Measurements from ENCODE around the gene SRGN. TPM values are rescaled to one million over a fixed set of nuclear protein-coding genes. Genes with fewer than 3 reads are reported as not detected.

Gene SRGN
- total RNA-seq, 1 donor from 2014 or later: 1,350 TPM

DNA sequence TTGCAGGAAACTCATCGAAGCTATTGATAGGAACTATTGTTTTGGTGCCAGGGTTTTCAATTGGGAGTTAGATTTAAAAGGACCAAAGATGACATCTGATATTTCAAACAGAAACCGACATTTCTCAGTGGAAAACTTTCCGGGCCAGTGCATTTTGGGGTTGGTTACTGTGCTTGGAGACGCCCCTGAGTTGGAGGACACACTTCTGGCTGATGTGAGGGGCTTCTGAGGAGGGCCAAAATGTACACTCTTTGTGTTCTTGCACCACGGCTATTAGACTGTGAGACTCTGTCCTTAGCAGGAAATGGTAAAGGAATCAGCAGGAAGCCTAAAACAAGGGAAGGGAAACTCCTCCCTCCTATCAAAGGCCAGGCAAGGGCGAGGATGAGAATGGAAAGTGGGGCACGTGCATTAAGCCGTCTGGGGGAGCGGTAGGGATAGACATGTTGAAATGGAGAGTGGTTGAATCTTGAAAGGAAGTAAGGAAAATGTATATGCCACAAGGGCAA is 1.8 kb upstream of the SRGN start:
- no peak for DNase-seq (ENCODE audit: low spot score)
- H3K9me3 Mint-ChIP-seq: no peaks in the 10 kb centered on the region
- intact Hi-C loops (cut with micrococcal nuclease): loop anchor here (5.0 kb wide), 2 partner anchors 116 to 184 kb away; partner anchors contain the start of gene DDX50
- peaks cover 31% of the 10 kb centered on the region for H3K36me3 Mint-ChIP-seq (ENCODE audit: low read depth)
- H3K27me3 Mint-ChIP-seq (ENCODE audit: low read depth): no peaks in the 10 kb centered on the region
- H3K4me3 Mint-ChIP-seq (ENCODE audit: low read depth): peak overlapping the region; percentile 74
- peak overlapping the region; percentile 90 for H3K27ac Mint-ChIP-seq
- H3K4me1 Mint-ChIP-seq (ENCODE audit: low read depth): peaks cover 33% of the 10 kb centered on the region

- Mint-ChIP-seq H3K36me3 (ENCODE audit: low read depth) (peaks cover 48% of the 10 kb centered on the region), H3K27me3 (ENCODE audit: low read depth) (no peaks in the 10 kb centered on the region), H3K9me3 (no peaks in the 10 kb centered on the region), H3K4me1 (ENCODE audit: low read depth) (peaks cover 49% of the 10 kb centered on the region), H3K4me3 (ENCODE audit: low read depth) (peak overlapping the region; percentile 91), H3K27ac (peak overlapping the region; percentile 91)
- intact Hi-C loops (cut with micrococcal nuclease): loop anchor here (2.0 to 5.0 kb wide), 3 partner anchors 92 to 186 kb away; partner anchors contain the start of genes DDX50 and SUPV3L1
- no peak for DNase-seq (ENCODE audit: low spot score)
These were observed 517 bp downstream of the SRGN start for GRCh38 chr10:69088471-69088769.

DNA sequence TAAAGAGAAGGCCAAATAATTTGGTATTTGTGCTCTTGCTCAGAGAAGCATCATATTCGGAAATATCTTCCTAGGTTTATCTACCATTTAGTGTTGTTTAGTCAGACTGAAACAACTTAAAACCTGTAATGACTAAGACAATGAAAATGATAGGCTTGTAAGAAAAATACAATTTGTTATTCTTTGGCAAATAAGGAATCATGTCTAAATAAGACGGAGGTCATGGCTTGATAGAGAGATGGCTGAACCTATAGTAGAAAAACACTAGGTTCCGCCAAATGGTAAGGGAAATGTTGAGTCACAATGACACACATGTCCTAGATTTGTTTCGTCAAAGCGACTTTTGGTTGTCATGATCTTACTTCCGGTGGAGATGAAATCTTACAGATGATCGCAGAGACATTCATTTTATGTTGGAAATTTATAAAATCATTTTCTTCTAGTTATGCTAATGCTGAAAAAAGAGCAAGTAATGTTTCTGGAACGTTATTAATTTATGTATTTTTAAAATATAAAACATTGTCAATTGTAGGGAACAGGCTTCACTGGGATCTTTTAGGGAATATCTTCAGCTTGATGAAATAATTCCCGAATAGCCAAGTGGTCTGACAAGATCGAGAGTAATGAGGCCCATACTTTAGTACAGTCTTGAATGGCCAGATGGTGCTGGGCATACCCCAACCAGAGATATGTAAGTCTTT is 1.0 kb downstream of the SRGN start:
- H3K36me3 Mint-ChIP-seq (ENCODE audit: low read depth): peaks cover 53% of the 10 kb centered on the region
- peak overlapping the region; percentile 91 for H3K4me3 Mint-ChIP-seq (ENCODE audit: low read depth)
- H3K4me1 Mint-ChIP-seq (ENCODE audit: low read depth): peaks cover 54% of the 10 kb centered on the region
- H3K9me3 Mint-ChIP-seq: no peaks in the 10 kb centered on the region
- intact Hi-C loops (cut with micrococcal nuclease): loop anchor here (2.0 to 5.0 kb wide), 3 partner anchors 92 to 187 kb away; partner anchors contain the start of genes DDX50 and SUPV3L1
- no peaks in the 10 kb centered on the region for H3K27me3 Mint-ChIP-seq (ENCODE audit: low read depth)
- DNase-seq (ENCODE audit: low spot score): peak; percentile 52
- peak overlapping the region; percentile 91 for H3K27ac Mint-ChIP-seq

GRCh38 chr10:69089638-69090599 is 2.0 kb downstream of the SRGN start:
- Mint-ChIP-seq H3K36me3 (ENCODE audit: low read depth) (peaks cover 57% of the 10 kb centered on the region), H3K4me3 (ENCODE audit: low read depth) (peak overlapping the region; percentile 91), H3K27ac (peak overlapping the region; percentile 91), H3K4me1 (ENCODE audit: low read depth) (peaks cover 55% of the 10 kb centered on the region), H3K27me3 (ENCODE audit: low read depth) (no peaks in the 10 kb centered on the region), H3K9me3 (no peaks in the 10 kb centered on the region)
- DNase-seq (ENCODE audit: low spot score): peak; percentile 83
- intact Hi-C loops (cut with micrococcal nuclease): loop anchor here (1.0 to 5.0 kb wide), 5 partner anchors 33 to 188 kb away; partner anchors contain the start of genes DDX50, KIFBP and SUPV3L1

- no peaks in the 10 kb centered on the region for H3K27me3 Mint-ChIP-seq (ENCODE audit: low read depth)
- H3K36me3 Mint-ChIP-seq (ENCODE audit: low read depth): peaks cover 63% of the 10 kb centered on the region
- H3K27ac Mint-ChIP-seq: peak overlapping the region; percentile 91
- no peaks in the 10 kb centered on the region for H3K9me3 Mint-ChIP-seq
- peak overlapping the region; percentile 91 for H3K4me3 Mint-ChIP-seq (ENCODE audit: low read depth)
- intact Hi-C loops (cut with micrococcal nuclease): loop anchor here (1.0 kb wide), 2 partner anchors 33 to 102 kb away; partner anchors contain the start of gene KIFBP
- DNase-seq (ENCODE audit: low spot score): no peak
- peaks cover 50% of the 10 kb centered on the region for H3K4me1 Mint-ChIP-seq (ENCODE audit: low read depth)
These were observed 2.8 kb downstream of the SRGN start for GRCh38 chr10:69090685-69091084.

DNA sequence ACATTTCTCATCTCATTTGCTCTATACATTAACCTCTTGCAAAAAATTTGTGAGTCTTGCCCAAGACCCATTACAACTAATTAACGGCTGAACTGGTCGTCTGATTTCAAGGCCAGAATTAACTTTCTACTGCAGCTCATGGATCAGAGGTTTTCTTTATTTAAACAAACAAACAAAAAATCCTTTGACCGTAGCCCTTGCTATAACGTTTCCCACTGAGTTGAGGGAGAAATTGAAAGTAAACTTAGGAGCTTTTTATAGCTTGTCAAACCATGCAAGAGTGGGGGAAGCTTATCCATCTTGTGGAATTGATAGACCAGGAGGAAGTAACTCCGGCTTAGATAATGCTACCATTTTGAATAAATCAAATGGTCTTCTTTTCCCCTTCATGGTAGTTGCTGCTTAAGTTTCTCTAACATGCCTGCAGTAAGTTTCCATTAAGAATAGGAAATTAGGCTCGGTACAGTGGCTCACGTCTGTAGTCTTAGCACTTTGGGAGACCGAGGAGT is 3.3 kb downstream of the SRGN start:
- Mint-ChIP-seq H3K27ac (peak overlapping the region; percentile 91), H3K4me1 (ENCODE audit: low read depth) (peaks cover 45% of the 10 kb centered on the region), H3K9me3 (no peaks in the 10 kb centered on the region), H3K36me3 (ENCODE audit: low read depth) (peaks cover 67% of the 10 kb centered on the region), H3K4me3 (ENCODE audit: low read depth) (peak overlapping the region; percentile 91), H3K27me3 (ENCODE audit: low read depth) (no peaks in the 10 kb centered on the region)
- no peak for DNase-seq (ENCODE audit: low spot score)
- intact Hi-C loops (cut with micrococcal nuclease): no loop called here

GRCh38 chr10:69092959-69093850 is 5.3 kb downstream of the SRGN start:
- intact Hi-C loops (cut with micrococcal nuclease): loop anchor here (1.0 kb wide), 2 partner anchors 88 to 136 kb away; no protein-coding TSS in a partner anchor
- H3K9me3 Mint-ChIP-seq: no peaks in the 10 kb centered on the region
- peaks cover 43% of the 10 kb centered on the region for H3K4me1 Mint-ChIP-seq (ENCODE audit: low read depth)
- peak overlapping the region; percentile 59 for H3K4me3 Mint-ChIP-seq (ENCODE audit: low read depth)
- DNase-seq (ENCODE audit: low spot score): peak; percentile 78
- H3K27me3 Mint-ChIP-seq (ENCODE audit: low read depth): no peaks in the 10 kb centered on the region
- H3K36me3 Mint-ChIP-seq (ENCODE audit: low read depth): peaks cover 77% of the 10 kb centered on the region
- H3K27ac Mint-ChIP-seq: peak overlapping the region; percentile 62

DNA sequence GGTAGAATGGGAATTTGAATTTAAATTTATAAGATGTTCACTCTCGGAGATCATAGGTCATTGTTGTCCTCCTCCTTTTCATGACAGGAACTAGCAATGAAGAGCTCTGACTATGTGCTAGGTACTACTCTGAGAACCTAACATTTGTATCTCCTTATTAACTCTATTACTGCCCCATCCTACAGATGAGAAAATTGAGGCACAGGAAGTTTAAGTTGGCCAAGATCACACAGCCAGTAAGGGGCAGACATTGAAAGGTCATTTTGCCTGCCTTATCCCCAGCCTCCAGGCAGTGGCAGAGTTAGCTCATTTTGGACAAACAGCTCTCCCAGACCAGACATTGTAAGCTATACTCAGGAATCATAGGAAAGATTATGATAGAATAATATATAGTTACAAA is 6.0 kb downstream of the SRGN start:
- Mint-ChIP-seq H3K4me3 (ENCODE audit: low read depth) (no peak overlapping the region), H3K9me3 (no peaks in the 10 kb centered on the region), H3K27me3 (ENCODE audit: low read depth) (no peaks in the 10 kb centered on the region), H3K27ac (no peak overlapping the region), H3K36me3 (ENCODE audit: low read depth) (peaks cover 72% of the 10 kb centered on the region), H3K4me1 (ENCODE audit: low read depth) (peaks cover 44% of the 10 kb centered on the region)
- intact Hi-C loops (cut with micrococcal nuclease): loop anchor here (1.0 kb wide), 2 partner anchors 89 to 137 kb away; no protein-coding TSS in a partner anchor
- DNase-seq (ENCODE audit: low spot score): no peak

DNA sequence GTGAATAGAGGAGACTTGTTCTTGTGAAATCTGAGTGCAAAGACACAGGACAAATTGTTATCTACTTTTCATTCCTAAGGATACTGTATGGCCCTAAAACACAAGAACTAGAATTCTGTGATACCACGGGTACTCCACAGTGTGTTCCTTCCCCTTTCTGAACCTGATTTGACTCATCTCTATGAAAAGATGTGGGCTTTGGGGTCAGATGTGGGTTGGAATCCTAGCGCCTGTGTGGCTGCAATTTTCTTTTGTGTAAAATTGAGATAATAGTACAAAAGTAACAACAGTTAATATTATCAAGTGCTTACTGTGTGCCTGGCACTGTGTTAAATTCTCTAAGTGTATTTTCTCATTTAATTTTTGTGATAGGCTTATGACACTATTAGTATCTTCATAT is 8.1 kb downstream of the SRGN start:
- no peak overlapping the region for H3K27ac Mint-ChIP-seq
- no peak overlapping the region for H3K4me3 Mint-ChIP-seq (ENCODE audit: low read depth)
- DNase-seq (ENCODE audit: low spot score): no peak
- intact Hi-C loops (cut with micrococcal nuclease): no loop called here
- H3K27me3 Mint-ChIP-seq (ENCODE audit: low read depth): no peaks in the 10 kb centered on the region
- H3K9me3 Mint-ChIP-seq: no peaks in the 10 kb centered on the region
- H3K4me1 Mint-ChIP-seq (ENCODE audit: low read depth): peaks cover 40% of the 10 kb centered on the region
- peaks cover 72% of the 10 kb centered on the region for H3K36me3 Mint-ChIP-seq (ENCODE audit: low read depth)

GRCh38 chr10:69097729-69098128 is 9.8 kb downstream of the SRGN start:
- intact Hi-C loops (cut with micrococcal nuclease): no loop called here
- peaks cover 78% of the 10 kb centered on the region for H3K36me3 Mint-ChIP-seq (ENCODE audit: low read depth)

GRCh38 chr10:69100136-69100872 is 12.4 kb downstream of the SRGN start:
- intact Hi-C loops (cut with micrococcal nuclease): no loop called here
- Mint-ChIP-seq H3K4me1 (ENCODE audit: low read depth) (peaks cover 30% of the 10 kb centered on the region), H3K27ac (no peak overlapping the region), H3K4me3 (ENCODE audit: low read depth) (no peak overlapping the region), H3K9me3 (no peaks in the 10 kb centered on the region), H3K27me3 (ENCODE audit: low read depth) (no peaks in the 10 kb centered on the region), H3K36me3 (ENCODE audit: low read depth) (peaks cover 80% of the 10 kb centered on the region)
- no peak for DNase-seq (ENCODE audit: low spot score)

More at GRCh38 chr10:69097729-69098128, 9.8 kb downstream of the SRGN start:
- no peaks in the 10 kb centered on the region for H3K27me3 Mint-ChIP-seq (ENCODE audit: low read depth)
- peaks cover 42% of the 10 kb centered on the region for H3K4me1 Mint-ChIP-seq (ENCODE audit: low read depth)
- no peaks in the 10 kb centered on the region for H3K9me3 Mint-ChIP-seq
- peak overlapping the region; percentile 14 for H3K27ac Mint-ChIP-seq
- DNase-seq (ENCODE audit: low spot score): no peak
- H3K4me3 Mint-ChIP-seq (ENCODE audit: low read depth): no peak overlapping the region

Data from activated T-helper 2 cell treated with anti-CD3 and anti-CD28 coated beads, Interferon-gamma antibody, Interleukin-2, Interleukin-4, amounts not matched to agents 10 μg/mL and 5 μg/mL and 100 μg/mL, durations not matched to agents 14 hours and 24 hours and 36 hours (primary cell).